Panc1 (cell line): ENCODE data around the gene AOC3. TPM values are rescaled to one million over a fixed set of nuclear protein-coding genes. Genes with fewer than 3 reads are reported as not detected.
"Not testable (repeated sequence)": the region's sequence is repeated elsewhere in the genome, so short reads cannot be mapped to it uniquely, and the experiment has no call there.

Experiments used
- ATAC-seq: fragments of 200-7000 bp; cut with Tn5 transposase; 2 replicates; pipeline ENCODE4 v1.9.1; 2020; ENCODE audit warnings: mild to moderate bottlenecking, moderate library complexity
- BruUV-seq: library from RNA; stranded (reverse); fragments of 400-500 nt; replicated peaks from 2 replicates; lab custom pipeline; 2021; lab: Mats Ljungman, UMichigan
- CTCF ChIA-PET: fragments of 300-600 bp; sonication (Branson Sonifier 250); formaldehyde crosslinking; loops from one replicate; lab custom pipeline; 2022; ENCODE audit warnings: antibody characterized with exemption; lab: Charles Lee
- POLR2A ChIA-PET: fragments of 300-600 bp; sonication (Branson Sonifier 250); formaldehyde crosslinking; loops from one replicate; lab custom pipeline; 2022; ENCODE audit warnings: antibody characterized with exemption; lab: Charles Lee
- DNase-seq: peaks from one replicate; pipeline ENCODE4 v3.0.0-alpha.2; 2010; ENCODE audit warnings: low read depth, low spot score
- H3K27ac ChIP-seq: 2 replicates; pipeline ENCODE4 v1.5.1; 2011; ENCODE audit warnings: mild to moderate bottlenecking, low read length, inconsistent platforms
- H3K27me3 ChIP-seq: fragments of 200-500 bp; sonication (Bioruptor generic); 2 replicates; pipeline ENCODE4 v1.6.0; 2014; ENCODE audit warnings: low read length, inconsistent platforms; ENCODE audit not compliant: control insufficient read depth, insufficient read depth
- H3K36me3 ChIP-seq: fragments of 200-500 bp; sonication (Bioruptor generic); 2 replicates; pipeline ENCODE4 v1.5.1; 2014; ENCODE audit warnings: inconsistent platforms, mild to moderate bottlenecking, low read length, moderate library complexity; ENCODE audit not compliant: control insufficient read depth, insufficient read depth
- H3K4me1 ChIP-seq: 2 replicates; pipeline ENCODE4 v1.5.1; 2011; ENCODE audit warnings: inconsistent platforms, mild to moderate bottlenecking, low read length, moderate library complexity; ENCODE audit not compliant: control insufficient read depth, insufficient read depth
- H3K4me3 ChIP-seq, 2 experiments: 2 replicates each; pipeline ENCODE4 v1.5.1; 2011 to 2012; ENCODE audit warnings: low read depth in 2 of 2, low read length in 2 of 2, mild to moderate bottlenecking in 2 of 2, inconsistent platforms in 1 of 2, moderate library complexity in 1 of 2
- H3K9me3 ChIP-seq: fragments of 200-500 bp; sonication (Bioruptor generic); 2 replicates; pipeline ENCODE4 v1.5.1; 2014; ENCODE audit warnings: low read depth, mild to moderate bottlenecking, inconsistent platforms, low read length, moderate library complexity; ENCODE audit not compliant: control insufficient read depth, insufficient read depth
- POLR2AphosphoS5 ChIP-seq: IDR thresholded peaks from 2 replicates; pipeline ENCODE4 v1.6.1; 2012; ENCODE audit warnings: mild to moderate bottlenecking, low read depth, low read length, moderate library complexity
- SIN3A ChIP-seq: IDR thresholded peaks from 2 replicates; pipeline ENCODE4 v1.6.1; 2012; ENCODE audit warnings: low read depth, mild to moderate bottlenecking, low read length, moderate library complexity, borderline replicate concordance; ENCODE audit not compliant: insufficient read depth
- TCF7L2 ChIP-seq: IDR thresholded peaks from 2 replicates; pipeline ENCODE4 v1.6.1; 2011; ENCODE audit warnings: mild to moderate bottlenecking, low read depth, low read length, inconsistent platforms
- in situ Hi-C: cut with HindIII; loops from 2 replicates; pipeline ENCODE4 v1.10.0; 2016; ENCODE audit warnings: low sequenced_read_pairs, low pct_unique_long_range_greater_than_20kb
- intact Hi-C: fragments of 100-400 bp; cut with micrococcal nuclease; formaldehyde crosslinking; loops from one replicate; pipeline ENCODE4 v1.10.0; 2022; ENCODE audit not compliant: unreplicated experiment
- total RNA-seq: library from RNA; stranded (reverse); gene quantifications from one replicate; pipeline ENCODE4 v1.2.1, GENCODE V29; 2021; ENCODE audit not compliant: unreplicated experiment
- TF ChIP-seq, protein P1 (sequence below): fragments of 450-650 bp; IDR thresholded peaks from 2 replicates; pipeline ENCODE4 v1.5.1; 2017; ENCODE audit warnings: mild to moderate bottlenecking
- TF ChIP-seq, protein P2 (sequence below), 2 experiments: IDR thresholded peaks; 2 replicates each; pipeline ENCODE4 v1.6.1; 2011 to 2012; ENCODE audit warnings: low read depth in 2 of 2, control low read depth in 1 of 2, low read length in 1 of 2, mild to moderate bottlenecking in 1 of 2, moderate library complexity in 1 of 2; ENCODE audit not compliant: insufficient read depth in 1 of 2

Gene AOC3
- total RNA-seq, 1 experiment from 2014 or later: 0.21 TPM

DNA sequence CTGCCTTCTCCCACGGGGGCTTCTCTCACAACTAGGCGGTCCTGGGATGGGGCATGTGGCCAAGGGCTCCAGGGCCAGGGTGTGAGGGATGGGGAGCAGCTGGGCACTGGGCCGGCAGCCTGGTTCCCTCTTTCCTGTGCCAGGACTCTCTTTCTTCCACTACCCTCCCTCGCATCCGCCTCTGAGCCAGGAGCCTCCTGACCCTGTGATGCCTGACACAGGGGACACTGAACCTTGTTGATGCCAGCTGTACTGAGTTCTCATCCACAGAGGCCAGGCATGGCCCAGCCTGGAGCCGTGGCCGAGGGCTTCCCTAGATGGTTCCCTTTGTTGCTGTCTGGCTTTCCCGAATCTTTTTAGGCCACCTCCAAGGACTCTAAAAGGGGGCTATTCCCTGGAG lies 5.5 kb downstream of the AOC3 start:
- ATAC-seq, BruUV-seq, intact Hi-C loops, H3K4me3 ChIP-seq, in situ Hi-C loops, H3K4me1 ChIP-seq, H3K27me3 ChIP-seq, CTCF ChIA-PET, H3K36me3 ChIP-seq, H3K27ac ChIP-seq, POLR2A ChIA-PET, H3K9me3 ChIP-seq, DNase-seq: not testable (repeated sequence)

DNA sequence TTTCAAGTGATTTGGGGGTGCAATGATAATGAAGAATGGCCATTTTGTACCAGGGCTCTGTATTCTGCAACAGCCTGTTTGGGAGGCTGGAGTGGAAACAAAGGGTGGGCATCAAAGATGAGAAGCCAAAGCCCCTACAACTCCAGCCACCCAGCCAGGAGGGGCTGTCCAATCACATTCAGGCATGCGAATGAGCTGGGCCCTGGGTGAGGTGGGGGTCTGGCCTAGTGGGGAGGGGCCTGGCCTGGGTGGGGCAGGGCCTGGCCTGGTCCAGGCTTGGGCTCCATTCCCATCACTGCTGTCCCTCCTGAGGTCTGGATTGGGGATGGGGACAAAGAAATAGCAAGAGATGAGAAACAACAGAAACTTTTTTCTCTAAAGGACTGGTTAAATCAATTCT lies 6.4 kb downstream of the AOC3 start:
- H3K27me3 ChIP-seq: no peaks in the 10 kb centered on the region
- H3K4me3 ChIP-seq: no peak overlapping the region
- H3K9me3 ChIP-seq: no peaks in the 10 kb centered on the region
- in situ Hi-C loops (no loop called here), intact Hi-C loops (no loop called here)
- ATAC-seq (no peak), DNase-seq (no peak)
- no TSS peak for BruUV-seq
- POLR2A ChIA-PET: interaction anchor here (0.5 kb wide), 1 partner anchor 132 kb away, joined by 3 read pairs; no protein-coding TSS in a partner anchor
- no peaks in the 10 kb centered on the region for H3K4me1 ChIP-seq
- TF ChIP-seq, protein P1, sequence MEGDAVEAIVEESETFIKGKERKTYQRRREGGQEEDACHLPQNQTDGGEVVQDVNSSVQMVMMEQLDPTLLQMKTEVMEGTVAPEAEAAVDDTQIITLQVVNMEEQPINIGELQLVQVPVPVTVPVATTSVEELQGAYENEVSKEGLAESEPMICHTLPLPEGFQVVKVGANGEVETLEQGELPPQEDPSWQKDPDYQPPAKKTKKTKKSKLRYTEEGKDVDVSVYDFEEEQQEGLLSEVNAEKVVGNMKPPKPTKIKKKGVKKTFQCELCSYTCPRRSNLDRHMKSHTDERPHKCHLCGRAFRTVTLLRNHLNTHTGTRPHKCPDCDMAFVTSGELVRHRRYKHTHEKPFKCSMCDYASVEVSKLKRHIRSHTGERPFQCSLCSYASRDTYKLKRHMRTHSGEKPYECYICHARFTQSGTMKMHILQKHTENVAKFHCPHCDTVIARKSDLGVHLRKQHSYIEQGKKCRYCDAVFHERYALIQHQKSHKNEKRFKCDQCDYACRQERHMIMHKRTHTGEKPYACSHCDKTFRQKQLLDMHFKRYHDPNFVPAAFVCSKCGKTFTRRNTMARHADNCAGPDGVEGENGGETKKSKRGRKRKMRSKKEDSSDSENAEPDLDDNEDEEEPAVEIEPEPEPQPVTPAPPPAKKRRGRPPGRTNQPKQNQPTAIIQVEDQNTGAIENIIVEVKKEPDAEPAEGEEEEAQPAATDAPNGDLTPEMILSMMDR: no peak
- TF ChIP-seq, protein P2, sequence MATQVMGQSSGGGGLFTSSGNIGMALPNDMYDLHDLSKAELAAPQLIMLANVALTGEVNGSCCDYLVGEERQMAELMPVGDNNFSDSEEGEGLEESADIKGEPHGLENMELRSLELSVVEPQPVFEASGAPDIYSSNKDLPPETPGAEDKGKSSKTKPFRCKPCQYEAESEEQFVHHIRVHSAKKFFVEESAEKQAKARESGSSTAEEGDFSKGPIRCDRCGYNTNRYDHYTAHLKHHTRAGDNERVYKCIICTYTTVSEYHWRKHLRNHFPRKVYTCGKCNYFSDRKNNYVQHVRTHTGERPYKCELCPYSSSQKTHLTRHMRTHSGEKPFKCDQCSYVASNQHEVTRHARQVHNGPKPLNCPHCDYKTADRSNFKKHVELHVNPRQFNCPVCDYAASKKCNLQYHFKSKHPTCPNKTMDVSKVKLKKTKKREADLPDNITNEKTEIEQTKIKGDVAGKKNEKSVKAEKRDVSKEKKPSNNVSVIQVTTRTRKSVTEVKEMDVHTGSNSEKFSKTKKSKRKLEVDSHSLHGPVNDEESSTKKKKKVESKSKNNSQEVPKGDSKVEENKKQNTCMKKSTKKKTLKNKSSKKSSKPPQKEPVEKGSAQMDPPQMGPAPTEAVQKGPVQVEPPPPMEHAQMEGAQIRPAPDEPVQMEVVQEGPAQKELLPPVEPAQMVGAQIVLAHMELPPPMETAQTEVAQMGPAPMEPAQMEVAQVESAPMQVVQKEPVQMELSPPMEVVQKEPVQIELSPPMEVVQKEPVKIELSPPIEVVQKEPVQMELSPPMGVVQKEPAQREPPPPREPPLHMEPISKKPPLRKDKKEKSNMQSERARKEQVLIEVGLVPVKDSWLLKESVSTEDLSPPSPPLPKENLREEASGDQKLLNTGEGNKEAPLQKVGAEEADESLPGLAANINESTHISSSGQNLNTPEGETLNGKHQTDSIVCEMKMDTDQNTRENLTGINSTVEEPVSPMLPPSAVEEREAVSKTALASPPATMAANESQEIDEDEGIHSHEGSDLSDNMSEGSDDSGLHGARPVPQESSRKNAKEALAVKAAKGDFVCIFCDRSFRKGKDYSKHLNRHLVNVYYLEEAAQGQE (IDR thresholded peaks at IDR 0.05; ENCODE audit: insufficient read depth in 1 of 2, low read depth in 2 of 2, low read length in 1 of 2): no peak
- no peak for TF ChIP-seq TCF7L2
- no peak for TF ChIP-seq SIN3A
- no peak for TF ChIP-seq POLR2AphosphoS5
- no peaks in the 10 kb centered on the region for H3K36me3 ChIP-seq
- no peak overlapping the region for H3K27ac ChIP-seq
- CTCF ChIA-PET: no interaction called here

DNA sequence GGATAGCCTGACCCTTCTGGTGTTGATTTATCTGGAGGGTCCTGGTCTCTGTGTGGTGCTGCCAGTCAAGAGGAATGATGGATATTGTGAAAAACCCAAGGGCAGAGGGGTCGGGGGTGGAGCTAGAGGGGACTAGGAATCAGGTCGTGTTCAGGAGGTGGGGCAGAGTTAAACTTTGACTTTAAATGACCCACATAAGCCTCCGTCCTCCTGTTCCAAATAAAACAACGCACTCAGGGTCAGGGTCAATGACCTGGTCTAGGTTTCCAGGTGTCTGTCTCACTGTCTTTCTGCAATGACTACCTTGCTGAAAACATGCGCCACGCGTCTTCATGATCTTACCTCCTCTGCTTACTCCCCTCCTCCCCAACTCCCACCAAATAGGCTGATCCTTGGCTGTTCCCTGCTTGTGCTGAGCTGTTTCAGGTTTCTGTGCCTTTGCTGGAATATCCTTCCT lies 14.7 kb downstream of the AOC3 start:
- Histone ChIP-seq H3K4me3 (no peak overlapping the region), H3K27ac (no peak overlapping the region), H3K36me3 (no peaks in the 10 kb centered on the region), H3K9me3 (no peaks in the 10 kb centered on the region), H3K27me3 (no peaks in the 10 kb centered on the region), H3K4me1 (no peaks in the 10 kb centered on the region)
- no TSS peak for BruUV-seq
- in situ Hi-C loops (no loop called here), intact Hi-C loops (no loop called here)
- ChIA-PET CTCF (no interaction called here), POLR2A (no interaction called here)
- no peak for DNase-seq
- no peak for TF ChIP-seq TCF7L2
- TF ChIP-seq, protein P2 (IDR thresholded peaks at IDR 0.05; ENCODE audit: insufficient read depth in 1 of 2, low read depth in 2 of 2, low read length in 1 of 2): no peak
- TF ChIP-seq, protein P1: no peak
- TF ChIP-seq SIN3A: no peak
- TF ChIP-seq POLR2AphosphoS5: no peak
- no peak for ATAC-seq
